ENCODE results near the gene ACSM3.
"Not testable (repeated sequence)": the region's sequence is repeated elsewhere in the genome, so short reads cannot be mapped to it uniquely, and the experiment has no call there.

Gene ACSM3

DNA sequence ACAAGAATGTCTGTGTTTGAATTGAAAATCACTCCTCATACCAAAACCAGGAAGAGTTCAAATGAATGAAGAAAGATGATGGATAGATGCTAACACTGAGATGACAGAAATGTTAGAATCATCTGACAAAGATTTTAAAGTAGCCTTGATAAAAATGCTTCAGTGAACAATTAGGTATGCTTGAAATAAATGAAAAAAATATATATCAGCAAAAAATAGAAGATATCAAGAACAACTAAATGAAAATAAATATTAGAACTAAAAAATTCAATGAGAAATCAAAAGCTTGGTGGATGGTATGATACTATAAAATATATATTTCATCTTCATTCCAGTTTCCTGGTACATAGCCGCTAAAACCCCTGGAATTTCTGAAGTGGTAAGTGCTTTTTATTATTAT is 8.6 kb upstream of the ACSM3 start:
- no peak for DNase-seq (ENCODE audit: low spot score)
- no peak for FAIRE-seq

DNA sequence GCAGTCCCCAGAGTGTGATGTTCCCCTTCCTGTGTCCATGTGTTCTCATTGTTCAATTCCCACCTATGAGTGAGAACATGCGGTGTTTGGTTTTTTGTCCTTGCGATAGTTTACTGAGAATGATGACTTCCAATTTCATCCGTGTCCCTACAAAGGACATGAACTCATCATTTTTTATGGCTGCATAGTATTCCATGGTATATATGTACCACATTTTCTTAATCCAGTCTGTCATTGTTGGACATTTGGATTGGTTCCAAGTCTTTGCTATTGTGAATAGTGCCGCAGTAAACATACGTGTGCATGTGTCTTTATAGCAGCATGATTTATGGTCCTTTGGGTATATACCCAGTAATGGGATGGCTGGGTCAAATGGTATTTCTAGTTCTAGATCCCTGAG is 8.0 kb upstream of the ACSM3 start:
- not testable (repeated sequence) for DNase-seq (ENCODE audit: low spot score); FAIRE-seq

- no peak for DNase-seq (ENCODE audit: low spot score)
- FAIRE-seq: no peak
Measured at GRCh38 chr16:20760346-20760745, 3.5 kb upstream of the ACSM3 start.

- DNase-seq (ENCODE audit: low spot score): no peak
- no peak for FAIRE-seq
Measured at GRCh38 chr16:20761175-20761574, 2.6 kb upstream of the ACSM3 start.

DNA sequence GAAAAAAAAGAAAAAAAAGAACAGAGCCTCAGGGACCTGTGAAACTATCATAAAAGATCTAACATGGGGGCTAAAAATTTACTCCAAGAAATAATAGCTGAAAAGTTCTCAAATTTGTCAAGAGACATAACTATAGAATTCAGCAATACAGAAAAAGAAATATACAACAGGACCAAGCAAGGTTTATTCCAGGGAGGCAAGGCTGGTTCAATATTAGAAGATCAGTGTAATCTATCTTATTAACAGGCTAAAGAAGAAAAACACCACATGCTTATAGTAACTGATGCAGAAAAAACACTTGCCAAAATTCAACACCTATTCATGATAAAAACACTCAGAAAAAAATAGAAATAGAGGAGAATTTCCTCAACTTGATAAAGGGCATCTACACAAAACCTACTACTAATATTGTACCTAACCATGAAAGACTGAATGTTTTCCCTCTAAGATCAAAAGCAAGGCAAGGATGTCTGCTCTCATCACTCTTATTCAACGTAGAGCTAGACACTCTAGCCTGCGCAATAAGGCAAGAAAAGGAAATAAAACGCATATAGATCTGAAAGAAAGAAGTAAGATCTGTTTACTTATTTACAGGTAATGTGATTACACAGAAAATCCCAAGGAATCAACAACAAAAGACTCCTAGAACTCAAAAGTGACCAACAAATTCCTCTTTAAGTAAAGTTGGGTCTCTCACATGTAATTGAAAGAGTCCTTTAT is 1.2 kb upstream of the ACSM3 start:
- FAIRE-seq (no peak), DNase-seq (ENCODE audit: low spot score) (no peak)

DNA sequence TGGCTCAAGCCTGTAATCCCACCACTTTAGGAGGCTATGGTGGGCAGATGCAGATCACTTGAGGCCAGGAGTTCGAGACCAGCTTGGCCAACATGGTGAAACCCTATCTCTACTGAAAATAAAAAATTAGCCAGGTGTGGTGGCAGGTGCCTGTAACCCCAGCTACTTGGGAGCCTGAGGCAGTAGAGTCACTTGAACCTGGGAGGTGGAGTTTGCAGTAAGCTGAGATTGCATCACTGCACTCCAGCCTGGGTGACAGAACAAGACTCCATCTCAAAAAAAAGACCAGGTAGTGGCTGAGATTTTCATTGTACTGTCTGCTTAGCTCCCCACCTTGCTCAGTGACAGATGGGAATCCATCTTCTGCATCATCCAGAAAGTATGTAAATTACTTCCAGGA is 634 bp downstream of the ACSM3 start:
- FAIRE-seq; DNase-seq (ENCODE audit: low spot score): not testable (repeated sequence)

- no peak for DNase-seq (ENCODE audit: low spot score)
- FAIRE-seq: no peak
Measured at GRCh38 chr16:20765732-20766131, 1.9 kb downstream of the ACSM3 start.

GRCh38 chr16:20766294-20766693 is 2.5 kb downstream of the ACSM3 start:
- DNase-seq (ENCODE audit: low spot score): no peak
- no peak for FAIRE-seq

GRCh38 chr16:20767577-20767976 is 3.8 kb downstream of the ACSM3 start:
- DNase-seq (ENCODE audit: low spot score): no peak
- no peak for FAIRE-seq

DNA sequence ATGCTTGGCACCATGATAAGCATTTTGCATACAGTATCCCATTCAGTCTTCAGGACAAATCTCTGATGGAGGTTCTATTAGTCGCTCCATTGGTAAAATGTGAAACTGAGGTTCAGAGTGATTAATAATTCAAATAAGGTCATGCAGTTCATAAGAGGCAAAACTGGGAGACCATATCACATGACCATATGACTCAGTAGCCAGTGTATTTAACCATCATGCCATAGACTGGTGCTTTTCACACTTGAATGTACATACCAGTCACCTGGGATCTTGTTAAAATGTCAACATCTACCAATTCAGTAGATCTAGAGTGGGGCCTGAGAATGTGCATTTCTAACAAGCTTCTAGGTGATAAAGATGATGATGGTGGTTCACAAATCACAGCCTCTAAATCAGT is 4.3 kb downstream of the ACSM3 start:
- peak; percentile 48 for DNase-seq (ENCODE audit: low spot score)
- FAIRE-seq: peak; percentile 79

GRCh38 chr16:20768818-20769217 is 5.0 kb downstream of the ACSM3 start:
- FAIRE-seq: no peak
- no peak for DNase-seq (ENCODE audit: low spot score)

GRCh38 chr16:20773679-20774078 is 9.9 kb downstream of the ACSM3 start:
- DNase-seq (ENCODE audit: low spot score) (no peak), FAIRE-seq (no peak)

- FAIRE-seq (peak; percentile 46), DNase-seq (ENCODE audit: low spot score) (peak; percentile 67)
Measured at GRCh38 chr16:20774703-20775362, 11.0 kb downstream of the ACSM3 start.

DNA sequence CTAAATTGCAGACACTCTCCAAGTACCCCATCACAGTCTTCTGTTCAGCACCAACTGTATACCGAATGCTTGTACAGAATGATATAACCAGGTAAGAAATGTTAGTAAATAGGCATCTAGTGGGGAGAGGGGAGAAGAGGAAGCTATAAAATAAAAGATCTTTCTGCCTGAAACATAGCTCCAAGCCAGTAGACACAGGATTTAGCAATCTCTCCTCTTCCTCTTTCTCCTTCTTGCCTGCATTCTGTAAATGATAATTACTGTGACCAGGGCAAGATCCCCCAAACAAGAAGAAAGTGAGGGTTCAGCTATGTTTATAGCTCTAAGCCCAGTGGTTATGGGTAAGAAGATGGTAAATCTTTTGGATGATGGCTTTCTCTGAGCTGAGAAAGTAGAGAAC is 17.9 kb downstream of the ACSM3 start:
- FAIRE-seq: no peak
- DNase-seq (ENCODE audit: low spot score): no peak

DNA sequence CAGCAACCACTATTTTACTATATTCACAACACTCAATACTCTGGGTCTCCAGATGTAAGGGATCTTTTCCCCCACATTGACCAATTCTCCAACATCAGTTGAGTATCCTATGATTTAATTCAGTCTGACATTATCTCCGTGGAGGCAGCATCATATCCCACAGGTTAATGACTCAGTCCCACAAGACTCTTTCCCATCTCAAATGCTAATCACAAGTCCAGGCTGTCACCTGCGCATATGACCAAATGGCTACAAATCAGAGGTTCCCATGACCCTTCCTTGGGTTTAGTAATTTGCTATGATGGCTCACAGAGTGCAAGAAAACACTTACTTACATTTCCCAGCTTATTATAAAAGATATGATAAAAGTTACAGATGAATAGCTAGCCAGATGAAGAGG is 18.7 kb downstream of the ACSM3 start:
- FAIRE-seq (no peak), DNase-seq (ENCODE audit: low spot score) (no peak)

- no peak for FAIRE-seq
- DNase-seq (ENCODE audit: low spot score): no peak
Measured at GRCh38 chr16:20784204-20784603, 20.4 kb downstream of the ACSM3 start.

DNA sequence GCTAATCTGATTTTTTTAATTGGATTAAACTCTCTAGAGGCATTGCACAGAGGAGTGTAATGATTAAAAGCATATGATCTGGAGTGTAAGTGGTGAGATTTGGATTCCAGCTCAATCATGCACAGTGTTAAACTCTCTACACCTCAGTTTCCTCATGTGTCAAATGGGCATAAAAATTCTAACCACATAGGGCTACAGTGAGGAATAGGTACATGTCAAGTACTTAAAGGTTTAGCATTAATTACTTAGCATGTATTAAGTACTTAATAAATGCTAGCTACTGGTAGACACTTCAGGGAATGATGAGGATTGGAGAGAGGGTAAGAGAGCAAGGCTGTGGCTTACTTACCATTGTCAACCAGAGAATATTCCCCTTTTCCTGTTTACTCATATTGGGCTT is 25.3 kb downstream of the ACSM3 start:
- FAIRE-seq: no peak
- DNase-seq (ENCODE audit: low spot score): no peak

GRCh38 chr16:20791923-20792612 is 28.3 kb downstream of the ACSM3 start:
- no peak for DNase-seq (ENCODE audit: low spot score)
- FAIRE-seq: no peak

DNA sequence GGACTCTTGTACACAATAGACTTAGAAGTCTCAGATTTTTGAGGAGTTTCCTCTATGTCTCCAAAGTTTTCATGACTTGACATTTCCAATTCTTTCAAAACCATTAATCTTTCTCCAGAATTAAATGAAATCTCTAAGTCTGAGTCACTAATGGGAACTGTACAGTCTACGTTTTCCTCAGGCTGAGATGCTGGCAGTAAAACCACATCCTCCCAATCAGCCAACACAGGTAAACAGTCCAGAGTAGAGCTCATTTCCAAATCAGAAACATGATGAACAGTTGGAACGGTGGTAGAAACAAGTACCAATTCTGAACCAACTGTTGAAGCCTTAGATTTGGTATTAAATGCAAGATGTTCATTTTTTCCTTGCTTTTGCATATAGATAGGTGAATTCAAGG is 34.5 kb downstream of the ACSM3 start:
- no peak for FAIRE-seq
- no peak for DNase-seq (ENCODE audit: low spot score)

GRCh38 chr16:20799599-20799998 is 35.8 kb downstream of the ACSM3 start:
- DNase-seq (ENCODE audit: low spot score): no peak
- peak; percentile 75 for FAIRE-seq

DNA sequence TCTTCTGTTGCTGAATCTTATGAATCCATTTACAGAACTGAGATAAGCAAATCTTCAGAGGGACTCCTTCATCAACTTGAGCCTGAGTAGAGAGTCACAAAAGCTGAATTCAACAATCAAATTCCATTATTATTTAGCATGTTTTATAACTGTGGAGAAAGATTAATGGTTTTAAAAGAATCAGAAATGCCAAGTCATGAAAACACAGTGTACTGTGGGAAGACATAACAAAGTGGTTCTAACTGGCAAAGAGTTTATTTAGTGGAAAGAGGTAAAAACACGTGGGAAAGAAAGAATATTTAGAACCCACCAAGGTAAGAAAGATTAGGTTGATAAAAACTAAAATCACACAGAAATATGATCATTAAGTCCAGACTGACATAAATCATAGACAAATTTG is 37.5 kb downstream of the ACSM3 start:
- DNase-seq (ENCODE audit: low spot score): no peak
- FAIRE-seq: no peak

GRCh38 chr16:20803192-20803560 is 39.4 kb downstream of the ACSM3 start:
- FAIRE-seq (no peak), DNase-seq (ENCODE audit: low spot score) (no peak)
